ENCODE data around the gene LBHD2.
A peak's percentile ranks its signal among the peaks of the same experiment; 100 is the strongest.

LBHD2 gene

DNA sequence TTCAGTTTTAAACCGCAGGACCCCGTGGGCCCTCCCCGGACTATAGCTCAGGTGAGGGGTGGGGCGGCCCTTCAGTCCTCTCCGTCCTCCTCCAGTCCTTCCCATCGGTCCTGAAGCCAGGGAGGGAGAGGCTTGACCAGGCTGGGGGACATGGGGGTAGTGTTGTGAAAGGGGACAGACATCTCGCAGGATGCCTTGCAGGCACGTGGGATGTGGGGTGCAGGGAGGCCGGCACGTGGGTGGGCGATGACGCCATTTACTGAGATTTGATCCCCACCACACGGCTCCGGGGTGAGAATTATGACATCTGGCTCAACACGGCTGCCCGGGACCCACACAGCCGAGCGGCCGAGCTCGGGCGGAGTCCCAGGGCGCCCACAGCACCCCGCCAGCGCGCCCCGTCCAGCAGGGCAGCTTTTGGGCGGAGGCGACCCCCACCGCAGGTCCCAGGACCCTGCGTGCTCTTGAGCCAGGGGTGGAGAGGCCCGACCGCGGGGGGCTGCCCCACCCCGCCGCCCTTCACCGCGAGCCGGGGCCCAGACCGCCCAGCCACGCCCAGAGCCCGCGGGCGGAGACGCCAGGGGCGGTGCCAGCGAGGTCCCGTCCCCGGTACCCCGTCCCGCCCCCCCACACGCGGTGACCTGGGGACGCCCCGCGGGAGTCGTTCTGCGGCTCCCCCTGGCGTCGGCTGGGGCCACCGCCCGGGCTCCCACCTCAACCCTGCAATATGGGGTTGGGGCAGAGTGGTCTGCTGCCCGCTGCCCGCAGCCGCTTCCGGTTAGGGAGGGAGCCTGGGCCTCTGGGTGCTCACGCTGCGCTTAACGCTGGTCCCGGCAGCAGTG, 7.3 kb downstream of the LBHD2 start:
- DNase-seq (ENCODE audit: low read depth): peak; percentile 67

DNA sequence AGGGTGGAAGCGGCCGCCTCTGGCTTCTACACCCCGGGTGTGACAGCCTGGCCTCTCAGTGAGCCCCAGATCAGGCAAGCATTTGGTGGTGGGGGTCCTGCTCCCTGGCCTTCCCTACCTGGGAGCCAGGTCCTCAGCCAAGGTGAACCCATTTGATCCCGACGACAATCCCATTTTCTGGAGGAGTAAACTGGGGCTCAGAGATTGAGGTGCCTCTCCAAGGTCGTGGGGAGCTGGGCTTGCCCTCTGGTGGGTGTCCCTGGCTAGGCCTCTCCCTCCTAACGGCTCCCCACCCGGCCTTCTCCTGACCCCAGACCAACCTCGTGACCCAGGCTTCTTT, 7.8 kb downstream of the LBHD2 start:
- no peak for DNase-seq (ENCODE audit: low read depth)

DNA sequence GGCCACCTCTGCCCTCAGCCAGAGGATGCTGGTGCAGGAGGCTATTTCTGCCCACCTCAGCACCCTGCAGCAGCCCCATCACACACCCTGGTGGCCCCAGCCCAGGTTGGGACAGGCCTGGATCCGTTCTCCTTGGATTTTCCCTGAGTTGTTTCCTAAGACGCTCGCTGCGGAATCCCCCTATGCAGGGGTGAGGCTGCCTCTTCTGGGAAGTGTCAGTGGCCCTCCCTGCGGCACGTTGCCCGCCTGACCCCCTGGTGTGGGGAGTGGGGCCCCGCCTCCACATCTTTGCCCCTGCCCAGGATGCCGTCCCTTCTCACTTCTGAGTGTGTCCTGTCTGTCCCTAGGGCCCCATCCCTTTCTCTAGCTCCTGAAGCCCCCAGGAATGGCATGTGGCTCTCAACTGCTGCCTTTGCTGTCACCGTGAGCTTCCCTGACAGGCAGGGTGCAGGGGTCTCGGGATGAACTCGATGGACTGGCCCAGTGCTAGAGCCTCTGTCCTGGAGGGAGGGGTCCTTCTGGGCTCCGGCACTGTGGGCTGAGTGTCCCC, 9.9 kb downstream of the LBHD2 start:
- no peak for DNase-seq (ENCODE audit: low read depth)

DNA sequence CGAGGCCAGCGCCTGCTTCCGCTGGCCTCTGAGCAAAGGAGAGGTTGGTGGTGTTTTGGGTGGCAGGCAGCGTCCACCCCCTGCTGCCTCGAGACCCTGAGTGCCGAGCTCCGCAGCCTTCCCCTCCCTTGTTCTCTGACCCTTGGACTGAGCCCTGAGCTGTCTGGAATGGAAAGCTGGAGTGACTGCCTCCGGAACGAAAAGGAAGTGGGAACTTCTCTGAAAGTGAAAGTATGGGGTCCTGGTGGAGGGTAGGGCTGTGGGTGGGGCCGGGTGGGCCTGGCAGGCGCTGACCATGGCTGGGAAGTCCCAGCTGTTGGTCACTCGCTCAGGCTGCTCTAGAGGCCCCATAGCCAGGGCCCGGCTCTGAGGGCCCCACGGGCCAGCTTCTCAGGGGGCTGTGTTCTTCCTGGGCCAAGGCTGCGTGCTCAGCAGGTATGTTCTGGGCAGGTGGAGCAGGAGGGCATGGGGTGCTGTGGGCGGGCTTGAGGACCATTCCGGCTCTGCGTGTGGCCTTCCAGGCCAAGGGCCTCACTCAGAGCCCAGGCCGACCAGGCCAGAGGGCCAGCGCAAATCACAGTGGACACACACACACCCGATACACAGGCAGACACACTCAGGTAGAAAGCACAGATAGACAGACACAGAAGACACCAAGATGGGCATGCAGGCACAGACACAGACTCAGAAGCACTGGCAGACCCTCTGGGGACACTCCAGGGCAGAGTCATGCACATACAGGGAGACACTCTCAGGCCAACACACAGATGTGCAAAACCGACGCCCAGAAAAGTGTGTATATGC, 10.6 kb downstream of the LBHD2 start, which contains the start of gene EXOC3L4:
TSS of gene EXOC3L4 (plus strand) at position 320 of the 804 bp plus-strand sequence. CDS start 5,495 bp downstream, outside the sequence.
- DNase-seq (ENCODE audit: low read depth): no peak

DNA sequence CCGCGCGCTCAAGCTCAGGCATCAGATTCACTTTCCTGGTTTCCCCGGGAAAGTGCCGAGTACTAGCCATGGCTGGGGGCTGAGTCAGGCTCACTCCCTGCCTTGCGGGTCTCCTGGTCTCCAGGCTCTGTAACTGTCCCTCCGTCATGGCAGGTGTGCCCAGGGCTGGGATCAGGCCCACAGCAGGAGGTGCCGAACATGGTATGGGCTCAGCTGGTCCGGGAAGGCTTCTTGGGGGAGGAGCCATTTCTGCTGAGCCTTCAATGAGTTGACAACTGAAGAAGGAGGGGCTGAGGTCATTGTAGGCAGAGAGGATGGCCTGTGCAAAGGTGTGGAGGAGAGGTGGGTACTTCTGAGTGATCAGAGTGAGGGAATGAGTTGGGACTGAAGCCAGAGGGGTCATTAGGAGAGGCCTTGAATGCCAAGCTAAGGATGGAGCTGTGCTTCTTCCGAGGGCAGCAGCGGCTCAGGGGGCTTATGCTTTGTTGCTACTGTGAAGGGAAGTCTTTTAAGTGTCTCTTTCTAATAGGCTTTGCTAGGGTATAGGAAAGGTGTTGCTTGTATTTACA, 11.3 kb downstream of the LBHD2 start:
- DNase-seq (ENCODE audit: low read depth): no peak

DNA sequence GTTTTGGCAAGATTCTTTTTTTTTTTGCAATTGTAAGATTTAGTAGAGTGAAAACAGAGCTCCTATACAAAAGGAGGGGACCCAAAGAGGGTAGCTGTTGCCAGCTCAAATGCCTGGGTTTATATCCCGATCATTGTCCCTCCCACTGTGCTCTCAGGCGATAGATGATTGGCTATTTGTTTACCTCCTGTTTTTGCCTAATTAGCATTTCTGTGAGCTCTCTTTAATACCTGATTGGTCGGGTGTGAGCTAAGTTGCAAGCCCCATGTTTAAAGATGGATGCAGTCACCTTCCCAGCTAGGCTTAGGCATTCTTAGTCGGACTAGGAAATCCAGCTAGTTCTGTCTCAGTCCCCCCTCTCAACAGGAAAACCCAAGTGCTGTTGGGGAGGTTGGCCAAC, 12.4 kb downstream of the LBHD2 start:
- no peak for DNase-seq (ENCODE audit: low read depth)

DNA sequence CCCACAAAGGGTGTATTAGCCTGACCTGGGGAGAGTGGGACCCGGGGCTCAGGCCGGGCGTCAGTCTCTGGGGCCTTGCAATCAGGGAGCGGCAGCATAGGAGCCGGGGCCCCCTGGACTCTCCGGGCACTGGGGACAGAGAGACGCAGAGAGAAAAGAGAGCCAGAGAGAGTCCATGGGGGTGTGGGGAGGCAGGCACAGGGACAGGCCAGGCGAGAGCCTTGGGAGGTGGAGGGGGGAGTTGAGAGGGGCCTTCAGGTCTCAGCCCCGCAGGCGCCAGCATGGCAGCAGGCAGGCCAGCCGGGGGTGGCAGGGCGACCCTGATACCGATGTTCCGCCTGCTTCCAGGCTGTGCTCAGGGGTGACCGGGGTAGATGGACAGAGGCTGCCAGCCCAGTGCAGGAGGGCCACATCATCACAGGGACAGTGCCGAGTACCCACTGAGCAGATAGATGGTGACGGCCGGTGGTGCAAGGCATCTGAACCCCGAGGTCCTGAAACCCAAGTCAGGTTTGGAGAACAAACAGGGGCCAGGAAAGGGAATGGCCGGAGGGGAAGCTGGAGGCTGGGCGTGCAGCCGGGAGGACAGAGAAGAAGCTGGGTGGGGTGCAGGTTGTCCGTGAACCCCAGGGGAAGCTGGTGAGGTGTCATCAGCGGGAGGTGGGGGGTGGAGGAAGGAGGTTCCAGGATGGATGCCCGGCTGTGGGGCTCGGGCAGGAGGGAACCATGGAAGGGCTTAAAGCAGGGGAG, 13.4 kb downstream of the LBHD2 start:
- DNase-seq (ENCODE audit: low read depth): no peak

DNA sequence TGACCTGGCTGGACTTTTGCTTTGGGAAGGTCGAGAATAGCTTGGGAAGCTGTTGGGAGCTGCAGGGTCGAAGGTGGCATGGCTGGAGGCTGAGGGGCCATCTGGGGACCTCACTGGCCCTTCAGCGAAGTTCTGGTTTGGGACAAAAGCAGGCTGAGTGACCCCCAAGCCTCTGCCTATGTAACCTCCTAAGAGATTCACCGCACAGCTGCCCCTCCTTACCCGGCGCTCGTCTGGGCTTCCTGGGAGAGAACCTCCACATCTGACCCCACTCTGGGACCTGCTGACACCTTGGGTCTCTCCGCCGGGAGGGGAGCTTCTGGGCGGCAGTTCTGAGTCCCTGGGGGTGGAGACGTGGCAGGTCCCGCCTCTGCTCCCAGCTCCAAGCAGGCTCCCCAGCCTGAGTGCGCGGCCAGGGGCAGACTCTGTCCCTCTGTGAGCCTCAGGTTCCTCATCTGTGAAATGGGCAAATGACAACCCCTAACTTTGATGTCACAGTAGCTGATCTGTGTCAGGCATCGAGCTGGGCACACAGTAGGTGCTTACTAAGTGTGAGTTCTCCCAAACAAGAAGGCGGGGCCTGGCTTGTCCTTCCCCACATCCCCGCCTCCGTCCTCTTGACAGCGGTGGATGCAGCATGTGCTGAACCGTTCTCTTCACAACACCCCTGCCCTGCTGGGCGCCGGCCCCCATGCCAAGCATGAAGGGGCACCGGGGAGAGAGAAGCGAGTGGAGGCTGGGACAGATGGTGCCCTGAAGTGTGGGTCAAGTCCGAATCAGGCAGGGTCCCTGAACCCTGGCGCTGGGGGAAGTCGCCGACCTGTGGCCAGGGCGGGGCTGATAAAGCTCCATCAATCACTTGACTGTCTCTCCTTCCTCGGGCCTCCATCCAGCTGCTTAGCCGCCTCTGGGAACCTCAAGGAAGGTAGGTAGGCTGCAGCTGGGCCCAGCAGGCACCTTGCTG, 14.3 kb downstream of the LBHD2 start:
- DNase-seq (ENCODE audit: low read depth): no peak

DNA sequence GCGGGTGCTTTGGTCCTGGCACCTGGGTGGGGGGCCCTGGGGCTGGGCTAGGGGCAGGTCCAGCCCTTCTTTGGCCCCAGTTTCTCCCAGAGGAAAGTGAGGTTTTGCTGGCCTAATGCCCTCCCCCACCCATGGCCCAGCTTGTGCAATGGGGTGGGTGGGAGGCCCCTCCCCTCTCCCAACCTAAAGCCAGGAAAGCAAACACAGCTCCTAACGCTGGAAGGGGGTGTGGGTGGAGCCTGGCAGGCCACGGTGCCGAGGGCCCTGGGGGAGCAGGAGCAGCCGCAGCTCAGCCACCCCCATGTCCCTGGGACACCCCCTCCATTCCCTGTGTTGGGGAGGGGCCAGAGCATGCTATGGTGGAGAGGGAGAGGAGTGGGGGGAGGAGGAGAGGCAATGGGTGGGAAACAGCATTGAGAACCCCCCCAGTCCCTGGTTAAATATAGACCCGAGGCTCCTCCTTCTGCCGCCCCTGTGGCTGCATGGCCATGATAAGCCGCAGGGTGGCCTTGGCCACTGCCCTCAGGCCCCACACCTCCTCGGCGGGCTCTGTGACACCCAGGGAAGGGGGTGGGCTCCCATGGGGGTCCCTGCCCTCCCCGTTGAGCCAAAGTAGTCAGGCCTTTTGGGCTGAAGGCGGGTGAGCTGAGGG, 15.2 kb downstream of the LBHD2 start:
- no peak for DNase-seq (ENCODE audit: low read depth)

DNA sequence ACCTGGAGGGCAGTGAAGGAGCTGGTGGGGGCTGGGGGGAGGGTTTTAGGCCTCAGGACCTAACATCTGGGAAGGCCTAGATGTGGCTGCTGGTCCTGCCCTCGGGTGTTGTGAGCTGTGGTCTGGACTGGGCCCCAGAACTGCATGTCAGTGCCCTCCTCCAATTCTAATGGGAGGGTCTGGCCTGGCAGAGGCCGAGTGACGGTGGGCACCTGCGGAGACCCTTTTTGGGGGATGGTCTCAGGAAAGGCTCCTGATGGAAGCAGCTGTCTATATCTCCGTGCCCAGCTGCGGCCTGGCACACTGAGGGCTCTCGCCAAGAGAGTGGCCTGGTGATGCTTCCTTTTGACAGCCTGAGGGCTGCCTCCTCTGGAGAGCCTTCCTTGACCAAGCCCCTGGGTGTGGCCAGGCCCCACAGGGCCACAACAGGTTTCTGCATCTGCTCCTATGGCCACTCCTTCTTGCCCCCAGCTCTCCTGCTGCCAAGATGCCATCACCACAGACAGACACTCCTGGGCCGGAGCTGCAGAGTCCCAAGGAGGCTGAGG, 15.8 kb downstream of the LBHD2 start:
- DNase-seq (ENCODE audit: low read depth): no peak

DNA sequence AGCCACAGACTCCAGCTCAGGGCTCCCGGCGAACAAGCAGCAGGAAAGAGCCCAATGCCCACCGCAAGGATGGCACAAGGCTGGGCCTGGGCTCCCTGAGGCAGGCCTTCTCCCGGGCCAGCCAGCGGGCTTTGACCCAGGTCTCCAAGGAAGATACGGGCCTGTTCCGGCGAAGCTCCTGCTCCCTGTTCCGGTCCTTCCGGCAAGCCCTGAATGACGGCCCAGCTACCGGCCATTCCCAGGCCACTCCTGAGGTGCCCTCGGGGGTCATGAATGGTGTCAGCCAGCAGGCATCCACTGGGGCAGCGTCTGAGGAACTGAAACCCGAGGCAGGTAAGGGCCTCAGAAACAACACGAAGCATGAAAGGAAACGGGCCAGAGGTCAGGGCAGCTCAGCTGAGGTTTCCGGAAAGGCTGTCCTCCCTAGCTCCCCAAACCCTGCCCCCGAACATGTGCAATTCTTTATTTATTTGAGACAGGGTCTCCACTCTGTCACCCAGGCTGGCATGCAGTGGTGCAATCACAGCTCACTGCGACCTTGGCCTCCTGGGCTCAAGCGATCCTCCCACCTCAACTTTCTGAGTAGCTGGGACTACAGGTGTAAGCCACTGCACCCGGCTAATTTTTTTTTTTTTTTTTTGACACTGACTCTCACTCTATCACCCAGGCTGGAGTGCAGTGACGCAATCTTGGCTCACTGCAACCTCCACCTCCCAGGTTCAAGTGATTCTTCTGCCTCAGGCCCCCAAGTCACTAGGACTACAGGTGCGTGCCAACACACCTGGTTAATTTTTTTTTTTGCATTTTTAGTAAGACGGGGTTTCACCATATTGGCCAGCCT, 16.5 kb downstream of the LBHD2 start:
- DNase-seq (ENCODE audit: low read depth): no peak

DNA sequence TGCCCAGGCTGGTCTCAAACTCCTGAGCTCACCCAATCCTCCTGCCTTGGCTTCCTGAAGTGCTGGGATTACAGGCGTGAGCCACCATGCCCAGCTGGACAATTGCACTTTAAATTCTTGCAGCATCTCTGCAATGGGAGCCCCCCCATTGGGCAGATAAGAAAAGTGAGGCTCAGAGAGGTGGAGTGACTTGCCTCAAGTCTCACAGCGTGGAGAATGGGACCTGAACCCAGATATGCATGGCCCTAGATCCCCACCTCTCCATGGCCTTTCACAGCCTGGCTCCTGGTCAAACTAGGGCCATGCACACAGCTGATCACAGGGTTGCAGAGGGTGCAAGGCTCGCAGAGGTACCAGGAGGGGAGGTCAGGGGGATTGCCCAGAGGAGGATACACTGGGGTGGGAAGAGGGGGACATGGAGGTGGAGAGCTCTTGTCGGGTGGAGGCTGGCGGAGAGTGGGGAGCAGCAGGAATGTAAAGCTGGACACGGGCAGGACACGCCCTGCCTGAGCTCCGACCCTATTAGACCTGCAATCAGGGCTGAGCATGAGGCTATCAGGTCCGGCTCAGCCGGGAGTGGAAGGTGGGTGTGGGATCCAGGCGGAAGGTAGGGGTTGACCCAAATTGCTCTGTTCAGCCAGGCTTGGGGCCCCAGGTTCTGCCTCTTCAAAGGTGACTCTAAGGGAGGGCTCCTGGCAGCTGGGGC, 17.4 kb downstream of the LBHD2 start:
- DNase-seq (ENCODE audit: low read depth): no peak

DNA sequence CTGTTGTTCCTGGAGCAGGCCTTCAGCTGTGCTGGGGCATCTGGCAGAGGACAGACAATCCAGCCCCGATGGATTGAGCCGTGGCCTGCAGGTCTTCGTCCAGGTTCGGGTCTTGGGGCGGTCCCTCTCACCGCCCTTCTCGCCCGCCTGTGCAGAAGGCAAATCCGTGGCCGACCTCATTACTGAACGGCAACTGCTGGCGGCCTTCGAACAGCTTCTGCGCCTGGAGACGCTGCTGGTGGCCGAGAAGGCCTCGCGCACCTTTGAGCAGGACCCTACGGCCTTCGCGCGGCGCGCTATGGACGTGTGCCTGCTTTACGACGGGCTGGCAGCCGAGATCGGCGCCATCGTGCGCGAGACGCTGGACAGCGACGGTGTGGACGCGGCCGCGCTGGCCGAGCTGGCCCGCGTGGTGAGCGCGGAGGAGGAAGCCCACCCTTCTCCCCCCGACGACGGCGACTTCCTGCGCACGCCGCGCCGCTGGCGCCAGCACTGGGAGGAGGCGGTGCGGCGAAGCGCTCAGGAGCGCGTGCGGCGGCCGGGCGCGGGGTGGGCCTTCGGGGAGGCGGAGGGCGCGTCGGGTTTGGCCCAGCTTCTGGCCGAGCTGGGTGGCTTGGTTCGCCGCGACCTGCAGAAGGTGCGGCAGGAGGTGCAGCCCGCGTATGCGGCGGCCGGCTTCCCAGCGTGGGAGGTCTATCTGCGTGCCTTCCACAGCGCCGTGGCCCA, 18.1 kb downstream of the LBHD2 start:
- DNase-seq (ENCODE audit: low read depth): no peak

DNA sequence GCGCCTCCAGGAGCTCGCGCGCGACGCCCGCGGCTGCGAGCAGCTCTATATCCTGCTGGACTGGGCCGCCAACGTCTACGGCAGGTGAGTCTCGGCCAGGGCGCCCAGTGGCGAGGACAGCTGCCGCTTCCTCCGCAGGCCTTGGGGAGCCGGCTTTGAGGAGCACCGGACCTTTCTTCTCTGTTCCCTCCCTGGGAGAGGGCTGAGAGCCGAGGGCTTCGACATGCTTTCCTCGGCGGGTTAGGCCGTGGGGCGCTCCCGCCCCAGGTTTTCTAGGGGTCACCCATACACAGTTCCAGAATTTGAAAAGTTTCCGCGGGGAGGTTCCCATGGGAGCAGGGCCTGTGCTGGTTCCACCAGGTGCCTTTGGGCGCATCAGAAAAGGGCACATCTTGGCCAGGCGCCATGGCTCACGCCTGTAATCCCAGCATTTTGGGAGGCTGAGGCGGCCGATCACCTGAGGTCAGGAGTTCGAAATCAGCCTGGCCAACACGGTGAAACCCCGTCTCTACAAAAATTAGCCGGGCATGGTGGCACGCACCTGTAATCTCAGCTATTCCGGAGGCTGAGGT, 18.8 kb downstream of the LBHD2 start:
- no peak for DNase-seq (ENCODE audit: low read depth)

DNA sequence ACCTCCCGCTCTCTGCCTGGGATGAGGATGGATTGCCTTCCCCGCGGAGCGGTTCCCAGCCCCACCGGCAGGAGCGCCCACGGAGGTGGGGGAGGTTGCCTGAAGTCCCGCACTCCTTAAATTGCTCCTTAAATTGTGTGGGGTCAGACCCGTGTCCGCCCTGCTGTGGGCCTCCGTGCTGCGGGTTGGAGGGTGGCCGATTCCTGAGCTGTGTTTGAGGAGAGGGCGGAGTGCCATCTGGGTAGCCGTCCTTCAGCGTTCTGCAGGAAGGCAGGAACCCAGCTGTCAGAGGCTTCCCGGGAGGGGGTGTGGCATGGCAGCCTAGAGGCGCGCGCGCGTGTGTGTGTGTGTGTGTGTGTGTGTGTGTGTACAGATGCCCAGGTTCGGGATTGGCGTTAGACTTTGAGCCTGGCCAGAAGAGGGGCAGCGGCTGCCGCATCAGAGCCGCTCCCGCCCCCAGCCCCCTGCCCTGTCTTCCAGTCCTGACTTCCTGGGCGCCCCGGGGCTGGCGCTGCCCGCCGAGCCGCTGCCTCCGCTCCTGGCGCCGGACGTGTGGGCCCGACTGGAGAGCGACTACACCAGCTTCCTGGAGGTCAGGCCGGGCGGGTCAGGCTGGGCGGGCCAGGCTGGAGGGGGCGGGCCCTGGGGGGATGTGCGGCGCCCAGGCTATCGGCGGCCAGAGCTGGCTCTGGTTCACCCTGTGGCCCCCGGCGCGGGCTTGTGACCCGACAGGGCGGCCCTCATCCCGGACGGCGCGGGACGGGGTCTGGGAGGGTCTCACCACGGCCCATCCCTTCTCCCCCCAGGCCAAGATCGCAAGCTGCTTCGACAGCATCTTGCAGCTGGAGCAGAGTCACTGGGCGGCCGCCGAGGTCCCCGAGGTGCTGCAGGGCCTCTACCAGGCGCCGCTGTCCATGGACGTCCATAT, 19.7 kb downstream of the LBHD2 start:
- DNase-seq (ENCODE audit: low read depth): no peak

DNA sequence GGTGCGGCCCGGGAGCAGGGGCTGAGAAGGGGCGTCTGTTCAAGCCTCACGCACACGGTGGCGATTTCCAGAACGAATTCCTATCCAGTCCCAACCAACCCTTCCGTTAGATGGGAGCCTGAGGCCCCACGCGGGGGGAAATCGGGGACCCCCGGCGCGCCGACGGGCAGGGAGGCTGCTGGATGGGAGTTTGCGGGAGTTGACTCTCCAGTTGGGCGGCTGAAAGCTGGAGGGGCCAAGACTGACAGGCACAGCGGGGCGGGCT, 20.3 kb downstream of the LBHD2 start:
- DNase-seq (ENCODE audit: low read depth): no peak

Data from stimulated activated CD8-positive, alpha-beta memory T cell treated with anti-CD3 and anti-CD28 coated beads, Interleukin-12 subunit alpha, Interleukin-12 subunit beta, amount 100 ng/mL, for 4 hours (primary cell).